HG02938 (cell line): ENCODE data around the gene KLHDC4.
"Not testable (repeated sequence)": the region's sequence is repeated elsewhere in the genome, so short reads cannot be mapped to it uniquely, and the experiment has no call there.

Experiments
- ATAC-seq: cut with Tn5 transposase; IDR thresholded peaks from one replicate; pipeline ENCODE4 v1.9.1; 2021; ENCODE audit warnings: mild to moderate bottlenecking, moderate library complexity; ENCODE audit not compliant: unreplicated experiment

The KLHDC4 gene

GRCh38 chr16:87722590-87723225, 43.1 kb downstream of the KLHDC4 start:
- no peak for ATAC-seq

GRCh38 chr16:87721622-87722585, 43.9 kb downstream of the KLHDC4 start:
- no peak for ATAC-seq

- ATAC-seq: no peak
Measured at GRCh38 chr16:87720446-87720845, 45.3 kb downstream of the KLHDC4 start.

GRCh38 chr16:87718831-87719230, 47.0 kb downstream of the KLHDC4 start:
- ATAC-seq: not testable (repeated sequence)

- ATAC-seq: no peak
Measured at GRCh38 chr16:87715658-87716057, 50.1 kb downstream of the KLHDC4 start.

- ATAC-seq: no peak
Measured at GRCh38 chr16:87715231-87715630, 50.6 kb downstream of the KLHDC4 start.

- ATAC-seq: no peak
Measured at GRCh38 chr16:87713451-87714229, 52.1 kb downstream of the KLHDC4 start.

- no peak for ATAC-seq
Measured at GRCh38 chr16:87712184-87712762, 53.5 kb downstream of the KLHDC4 start.

- no peak for ATAC-seq
Measured at GRCh38 chr16:87710887-87711286, 54.9 kb downstream of the KLHDC4 start.

GRCh38 chr16:87709677-87710076, 56.1 kb downstream of the KLHDC4 start:
- no peak for ATAC-seq

- ATAC-seq: no peak
Measured at GRCh38 chr16:87708881-87709638, 56.7 kb downstream of the KLHDC4 start.

- ATAC-seq: no peak
Measured at GRCh38 chr16:87707714-87708580, 57.8 kb downstream of the KLHDC4 start.

- no peak for ATAC-seq
Measured at GRCh38 chr16:87707097-87707496, 58.7 kb downstream of the KLHDC4 start.

- ATAC-seq: no peak
Measured at GRCh38 chr16:87706278-87707000, 59.3 kb downstream of the KLHDC4 start.

- no peak for ATAC-seq
Measured at GRCh38 chr16:87705771-87706277, 60.0 kb downstream of the KLHDC4 start.

GRCh38 chr16:87704754-87705353, 60.9 kb downstream of the KLHDC4 start:
- no peak for ATAC-seq

GRCh38 chr16:87703835-87704375, 61.9 kb downstream of the KLHDC4 start:
- no peak for ATAC-seq

- no peak for ATAC-seq
Measured at GRCh38 chr16:87703071-87703470, 62.7 kb downstream of the KLHDC4 start.
